Umbilical cord (tissue), 2 donors: Measurements from ENCODE around the gene PZP. TPM values are rescaled to one million over a fixed set of nuclear protein-coding genes. Genes with fewer than 3 reads are reported as not detected.

Experiments
- DNase-seq: peaks from one replicate; pipeline ENCODE4 v3.0.0-alpha.2; 2015; ENCODE audit warnings: low spot score
- total RNA-seq: library from RNA; depleted of rRNA; stranded (reverse); fragments of >200 nt; gene quantifications from one replicate; pipeline ENCODE4 v1.2.3, GENCODE V29; 2014; ENCODE audit warnings: low replicate concordance; ENCODE audit not compliant: insufficient read depth

PZP gene
- total RNA-seq, 1 donor from 2014 or later = 2.6 TPM

GRCh38 chr12:9104087-9104486, 104.1 kb downstream of the PZP start:
- no peak for DNase-seq

GRCh38 chr12:9103050-9103849, 104.9 kb downstream of the PZP start:
- DNase-seq = no peak

DNA sequence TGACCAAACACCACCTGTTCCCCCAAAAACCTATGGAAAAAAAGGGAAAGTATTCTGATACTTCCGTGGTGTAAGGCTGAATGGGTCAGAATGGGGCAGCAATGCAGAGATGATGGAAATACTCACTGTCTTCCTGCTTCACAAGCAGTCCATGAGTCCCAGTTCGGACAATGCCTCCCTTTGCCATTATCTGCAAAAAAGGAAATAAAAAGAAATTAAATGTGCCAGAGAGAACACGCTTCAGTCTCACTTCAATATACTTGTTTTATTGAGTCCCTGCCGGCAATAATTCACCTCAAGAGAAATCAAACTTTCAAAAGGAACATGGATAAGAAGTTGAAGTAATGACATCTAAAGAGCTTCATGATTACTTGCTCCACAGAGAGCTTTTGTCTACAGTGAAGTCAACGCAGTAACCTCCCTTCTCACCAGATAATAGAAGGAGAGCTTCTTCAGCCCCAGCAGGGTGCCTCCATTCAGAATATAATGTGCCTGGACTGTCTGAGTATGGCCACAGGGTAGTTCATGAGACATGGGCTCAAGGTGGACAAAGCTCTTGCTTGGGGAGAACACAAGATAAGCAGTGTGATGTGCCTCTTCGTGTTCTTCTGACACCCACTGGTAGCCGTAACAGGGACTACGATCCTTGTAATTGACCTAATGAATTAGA, 107.0 kb downstream of the PZP start:
- no peak for DNase-seq

DNA sequence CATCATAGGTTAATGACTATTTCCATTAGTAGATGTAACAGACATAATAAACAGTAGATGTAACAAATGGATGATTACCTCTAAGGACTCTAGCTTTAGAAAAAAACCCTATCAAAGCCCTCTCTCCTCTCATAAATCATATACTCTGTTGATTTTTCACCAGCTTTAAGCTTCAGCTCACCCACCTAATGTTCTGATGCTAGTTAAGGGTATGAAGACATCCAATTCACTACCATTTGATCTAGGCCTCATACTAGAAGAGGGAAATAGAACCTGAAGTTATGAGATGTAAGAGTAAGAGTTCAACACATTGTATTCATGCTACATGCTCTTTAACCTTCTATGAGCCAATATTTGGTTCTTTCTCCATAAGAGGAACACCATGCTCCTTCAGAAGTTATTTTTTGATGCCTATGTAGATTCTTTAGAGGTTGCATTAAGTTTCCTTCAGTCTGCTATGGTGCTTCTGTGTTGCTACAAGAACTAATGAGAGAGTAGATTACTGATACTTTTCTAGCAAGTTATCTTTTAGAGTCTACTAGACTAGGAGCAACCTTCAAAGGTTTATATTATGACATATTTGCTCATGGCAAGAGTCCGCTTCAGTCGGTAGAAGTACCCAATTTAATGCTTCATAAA, 108.5 kb downstream of the PZP start:
- DNase-seq = no peak

Other genes starting within 250 kb of the PZP start
- gene KLRG1, start 218.8 kb downstream of the PZP start, total RNA-seq = 12.3 TPM
- 124 TPM for gene A2M, start 92.5 kb downstream of the PZP start, total RNA-seq